Measurements from ENCODE around the gene TNPO1. TPM values are rescaled to one million over a fixed set of nuclear protein-coding genes. Genes with fewer than 3 reads are reported as not detected.

TNPO1 gene
- total RNA-seq (2016; rRNA removed; fragmentation: Illumina TruSeq; extraction: Trizol) = 123 and 199 TPM in 2 replicates
- total RNA-seq (2016; cell fraction: cytosol; rRNA removed; fragmentation: Illumina TruSeq; extraction: Trizol; ENCODE audit: low read depth) = 12.5 and 18.3 TPM in 2 replicates
- total RNA-seq (2016; cell fraction: insoluble cytoplasmic fraction; rRNA removed; fragmentation: Illumina TruSeq; extraction: Trizol) = 120 and 193 TPM in 2 replicates
- total RNA-seq (2016; cell fraction: membrane; rRNA removed; fragmentation: Illumina TruSeq; extraction: Trizol) = 36.3 and 37.6 TPM in 2 replicates
- 104 and 105 TPM in 2 replicates for total RNA-seq (2016; cell fraction: nucleus; rRNA removed; fragmentation: Illumina TruSeq; extraction: Trizol)
- polyA plus RNA-seq (2011; rRNA removed) = 23.6 and 26.7 TPM in 2 replicates
- 15.8 and 21.4 TPM in 2 replicates for polyA plus RNA-seq (2011; cell fraction: cytosol; rRNA removed)
- 15.7 and 22.1 TPM in 2 replicates for polyA plus RNA-seq (2011; cell fraction: nucleus; rRNA removed)
- 32.9 and 35.1 TPM in 2 replicates for polyA plus RNA-seq (2012)
- 4.2 and 4.5 TPM in 2 replicates for polyA plus RNA-seq (2016; cell fraction: cytosol; fragmentation: Illumina TruSeq; extraction: Trizol; ENCODE audit: low read depth)
- 76.4 and 89.4 TPM in 2 replicates for polyA plus RNA-seq (2016; cell fraction: insoluble cytoplasmic fraction; fragmentation: Illumina TruSeq; extraction: Trizol; ENCODE audit: low read depth)
- 11.3 and 11.6 TPM in 2 replicates for polyA plus RNA-seq (2016; cell fraction: membrane; fragmentation: Illumina TruSeq; extraction: Trizol; ENCODE audit: low read depth)
- polyA plus RNA-seq (2016; cell fraction: nucleus; fragmentation: Illumina TruSeq; extraction: Trizol; ENCODE audit: insufficient read depth, low read depth) = 50.1 and 51.5 TPM in 2 replicates
- 94.2 and 347 TPM in 2 replicates for polyA minus RNA-seq (2011; rRNA and poly(A)+ RNA removed; ENCODE audit: low replicate concordance)
- polyA minus RNA-seq (2011; cell fraction: cytosol; rRNA and poly(A)+ RNA removed) = 77.6 and 113 TPM in 2 replicates
- polyA minus RNA-seq (2011; cell fraction: nucleus; rRNA and poly(A)+ RNA removed) = 126 and 154 TPM in 2 replicates
- Bru-seq, nascent RNA = percentile 93 among the genes with signal in this experiment
- percentile 94 among the genes with signal in this experiment for BruChase-seq, experiment 1, labeled RNA remaining after a 6-hour chase
- percentile 94 among the genes with signal in this experiment for BruChase-seq, experiment 2, labeled RNA remaining after a 2-hour chase
- long read RNA-seq, experiment 1, partial matches to known transcripts = 8 of 21 reads
- long read RNA-seq, experiment 1, other reads (novel, unspliced or antisense) = 9 of 21 reads
- long read RNA-seq, experiment 2, full-length matches to known transcripts = 9 of 77 reads
- long read RNA-seq, experiment 2, partial matches to known transcripts = 20 of 77 reads
- long read RNA-seq, experiment 2, other reads (novel, unspliced or antisense) = 48 of 77 reads

- in situ Hi-C loops (cut with HindIII; ENCODE audit: extremely low pct_ligation_motif_present, low pct_unique_long_range_greater_than_20kb) (loop anchor here (5.0 to 10.0 kb wide), 2 partner anchors 204 to 452 kb away; no protein-coding TSS in a partner anchor), intact Hi-C loops (cut with micrococcal nuclease; ENCODE audit: unreplicated experiment) (loop anchor here (1.0 kb wide), 1 partner anchor 49 kb away; no protein-coding TSS in a partner anchor)
- FAIRE-seq = no peak
- no TSS peak for BruUV-seq (replicated peaks)
- no peaks in the 10 kb centered on the region for H3K36me3 ChIP-seq (replicated peaks in 1 of 2; ENCODE audit: control insufficient read depth in 1 of 2, insufficient read depth in 2 of 2, low read length in 2 of 2)
- ChIA-PET POLR2A (interaction anchor here (1.2 kb wide), 1 partner anchor 33 kb away, joined by 5 read pairs; no protein-coding TSS in a partner anchor), CTCF (ENCODE audit: low intra/inter-chr PET ratio, low total read pairs) (no interaction called here)
- H3K9me3 ChIP-seq (ENCODE audit: low read length) = no peaks in the 10 kb centered on the region
- 0% methylated on average over 16 of the region's 93 CpGs for WGBS (ENCODE audit: low lambda C conversion rate)
- peak within 1 kb of the TSS; percentile 98 for H3K4me2 ChIP-seq (ENCODE audit: low read depth, low read length)
- DNase-seq (ENCODE audit: low spot score) = peak; percentile 77
- H3K27me3 ChIP-seq (ENCODE audit: control insufficient read depth in 1 of 2, insufficient read depth in 2 of 2, low read length in 2 of 2) = peaks cover 0 to 2% of the 10 kb centered on the region in 2 experiments; a peak in 1 of 5 replicates
- H4K20me1 ChIP-seq (ENCODE audit: insufficient read depth, low read length) = no peaks in the 10 kb centered on the region
- no peaks in the 10 kb centered on the region for H3K79me2 ChIP-seq (ENCODE audit: insufficient read depth, low read length)
- peaks cover 22% of the 10 kb centered on the region for H3K4me1 ChIP-seq (ENCODE audit: insufficient read depth, low read length)
- peak within 1 kb of the TSS; percentile 85 to 87 (median 87) for H3K4me3 ChIP-seq (replicated peaks in 1 of 3; ENCODE audit: insufficient read depth in 1 of 3, low read depth in 2 of 3, low read length in 3 of 3)
- ATAC-seq = peak; percentile 94
- peak within 1 kb of the TSS; percentile 65 for H3K27ac ChIP-seq (ENCODE audit: extremely low read length, insufficient read depth, low read length)
- H2AFZ ChIP-seq (ENCODE audit: low read length) = peak within 1 kb of the TSS; percentile 54
- H3K9ac ChIP-seq (ENCODE audit: insufficient read depth, low read depth, low read length) = peak within 1 kb of the TSS; percentile 75
- TF ChIP-seq, protein P1, sequence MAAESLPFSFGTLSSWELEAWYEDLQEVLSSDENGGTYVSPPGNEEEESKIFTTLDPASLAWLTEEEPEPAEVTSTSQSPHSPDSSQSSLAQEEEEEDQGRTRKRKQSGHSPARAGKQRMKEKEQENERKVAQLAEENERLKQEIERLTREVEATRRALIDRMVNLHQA (CRISPR knock-in tag; IDR thresholded peaks at IDR 0.05) = no peak
- TF ChIP-seq ZNF562 (CRISPR knock-in tag; IDR thresholded peaks at IDR 0.05; ENCODE audit: borderline replicate concordance) = no peak
- peak; percentile 69 for TF ChIP-seq ISL2 (CRISPR knock-in tag; IDR thresholded peaks at IDR 0.05)
- no peak for TF ChIP-seq IKZF1 (IDR thresholded peaks at IDR 0.05)
- TF ChIP-seq ZHX2 (IDR thresholded peaks at IDR 0.05; ENCODE audit: low read depth) = no peak
- TF ChIP-seq ZHX2 (CRISPR knock-in tag; IDR thresholded peaks at IDR 0.05; ENCODE audit: borderline replicate concordance) = 0 out of 2 replicates have a peak, but pooled peaks have one; percentile 66
- TF ChIP-seq, protein P2, sequence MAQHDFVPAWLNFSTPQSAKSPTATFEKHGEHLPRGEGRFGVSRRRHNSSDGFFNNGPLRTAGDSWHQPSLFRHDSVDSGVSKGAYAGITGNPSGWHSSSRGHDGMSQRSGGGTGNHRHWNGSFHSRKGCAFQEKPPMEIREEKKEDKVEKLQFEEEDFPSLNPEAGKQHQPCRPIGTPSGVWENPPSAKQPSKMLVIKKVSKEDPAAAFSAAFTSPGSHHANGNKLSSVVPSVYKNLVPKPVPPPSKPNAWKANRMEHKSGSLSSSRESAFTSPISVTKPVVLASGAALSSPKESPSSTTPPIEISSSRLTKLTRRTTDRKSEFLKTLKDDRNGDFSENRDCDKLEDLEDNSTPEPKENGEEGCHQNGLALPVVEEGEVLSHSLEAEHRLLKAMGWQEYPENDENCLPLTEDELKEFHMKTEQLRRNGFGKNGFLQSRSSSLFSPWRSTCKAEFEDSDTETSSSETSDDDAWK (CRISPR knock-in tag; IDR thresholded peaks at IDR 0.05) = no peak
- TF ChIP-seq XRCC5 (optimal IDR thresholded peaks at IDR 0.05; ENCODE audit: low read length) = peak; percentile 62
- TF ChIP-seq FOXA1 (IDR thresholded peaks at IDR 0.05) = no peak
- no peak for TF ChIP-seq FOXA1 (CRISPR knock-in tag; IDR thresholded peaks at IDR 0.05)
- 0 out of 2 replicates have a peak, but pooled peaks have one; percentile 21 for TF ChIP-seq ZNF557 (CRISPR knock-in tag; IDR thresholded peaks at IDR 0.05)
Observed at GRCh38 chr5:72816284-72817075, at the start of gene TNPO1. Gene TNPO1, plus strand, starts transcription at chr5:72816661. Its CDS starts 77 bp downstream, at chr5:72816738.
